Upper lobe of right lung (tissue), 1 donor: ENCODE data around the gene MAN1C1. TPM values are rescaled to one million over a fixed set of nuclear protein-coding genes. Genes with fewer than 3 reads are reported as not detected.

ENCODE experiments used
- ATAC-seq: fragments of 200-7000 bp; cut with Tn5 transposase; one replicate; pipeline ENCODE4 v1.9.1; 2020; ENCODE audit warnings: mild to moderate bottlenecking, moderate library complexity
- DNase-seq: peaks from one replicate; pipeline ENCODE4 v3.0.0-alpha.2; 2020
- H3K27ac ChIP-seq: fragments of 200-600 bp; one replicate; pipeline ENCODE4 v1.8.0; 2022
- H3K27me3 ChIP-seq: fragments of 200-600 bp; one replicate; pipeline ENCODE4 v1.8.0; 2022; ENCODE audit warnings: mild to moderate bottlenecking
- H3K36me3 ChIP-seq: fragments of 200-600 bp; one replicate; pipeline ENCODE4 v1.8.0; 2022
- H3K4me1 ChIP-seq: fragments of 200-600 bp; one replicate; pipeline ENCODE4 v1.8.0; 2022
- H3K4me3 ChIP-seq: fragments of 200-600 bp; one replicate; pipeline ENCODE4 v1.8.0; 2022; ENCODE audit warnings: mild to moderate bottlenecking
- H3K9me3 ChIP-seq: fragments of 200-600 bp; one replicate; pipeline ENCODE4 v1.8.0; 2022
- intact Hi-C: fragments of 100-400 bp; cut with DNase I; formaldehyde crosslinking; loops from one replicate; pipeline ENCODE4 v1.11.0; 2022
- total RNA-seq: library from RNA; stranded (reverse); fragmentation: NEBNext Ultra II Directional; extraction: Animal tissue kit (Norgen Biotek cat#: 25700); gene quantifications from one replicate; pipeline ENCODE4 v1.2.1, GENCODE V29; 2021
- TF ChIP-seq, protein P1 (sequence below): fragments of 200-600 bp; IDR thresholded peaks from one replicate; pipeline ENCODE4 v1.8.0; 2022; ENCODE audit warnings: antibody characterized with exemption
- donor health status: DM: no; HTN: yes; CAD: no; lungs with severe emphysema.

Gene MAN1C1
- total RNA-seq, 1 donor from 2014 or later = 19.7 TPM

DNA sequence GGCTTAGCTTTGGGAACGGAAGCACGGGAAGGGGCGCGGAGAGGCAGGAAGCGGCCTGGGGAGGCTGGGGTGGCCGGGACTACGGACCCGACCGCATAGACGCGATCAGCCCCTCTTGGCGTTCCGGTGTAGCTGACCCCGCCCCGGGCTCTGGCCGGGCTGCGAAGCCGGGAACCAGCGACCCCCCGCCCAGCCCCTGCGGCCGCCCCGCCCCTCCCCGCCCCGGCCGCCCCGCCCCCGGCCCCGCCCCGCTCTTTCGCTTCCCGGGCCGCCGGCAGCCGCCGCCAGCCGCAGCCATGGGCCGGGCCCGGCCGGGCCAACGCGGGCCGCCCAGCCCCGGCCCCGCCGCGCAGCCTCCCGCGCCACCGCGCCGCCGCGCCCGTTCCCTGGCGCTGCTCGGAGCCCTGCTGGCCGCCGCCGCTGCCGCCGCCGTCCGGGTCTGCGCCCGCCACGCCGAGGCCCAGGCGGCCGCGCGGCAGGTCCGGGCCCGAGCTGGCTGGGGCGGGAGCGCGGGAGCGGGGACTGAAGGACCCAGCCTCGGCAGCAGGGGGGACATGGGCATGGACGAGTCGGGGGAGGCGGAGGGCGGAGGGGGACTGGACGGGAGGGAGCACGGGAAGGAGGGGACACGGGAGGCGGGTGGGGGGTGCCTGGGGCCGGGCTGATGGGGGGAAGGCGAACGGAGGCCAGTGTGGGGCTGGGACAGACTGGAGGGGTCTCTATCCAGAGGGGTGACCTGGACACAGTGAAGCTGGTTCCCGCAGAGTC lies 183.5 kb downstream of the MAN1C1 start, which contains the start of gene SELENON:
Gene SELENON (plus strand): TSS at position 259 of the 768 bp plus-strand sequence. CDS start 38 bp downstream, at position 297.
- peak; percentile 89 for DNase-seq
- Histone ChIP-seq H3K4me1 (peaks cover 56% of the 10 kb centered on the region), H3K4me3 (peak within 1 kb of the TSS; percentile 59), H3K27me3 (no peaks in the 10 kb centered on the region), H3K9me3 (no peaks in the 10 kb centered on the region), H3K27ac (peak within 1 kb of the TSS; percentile 86), H3K36me3 (peaks cover 3% of the 10 kb centered on the region)
- TF ChIP-seq, protein P1, sequence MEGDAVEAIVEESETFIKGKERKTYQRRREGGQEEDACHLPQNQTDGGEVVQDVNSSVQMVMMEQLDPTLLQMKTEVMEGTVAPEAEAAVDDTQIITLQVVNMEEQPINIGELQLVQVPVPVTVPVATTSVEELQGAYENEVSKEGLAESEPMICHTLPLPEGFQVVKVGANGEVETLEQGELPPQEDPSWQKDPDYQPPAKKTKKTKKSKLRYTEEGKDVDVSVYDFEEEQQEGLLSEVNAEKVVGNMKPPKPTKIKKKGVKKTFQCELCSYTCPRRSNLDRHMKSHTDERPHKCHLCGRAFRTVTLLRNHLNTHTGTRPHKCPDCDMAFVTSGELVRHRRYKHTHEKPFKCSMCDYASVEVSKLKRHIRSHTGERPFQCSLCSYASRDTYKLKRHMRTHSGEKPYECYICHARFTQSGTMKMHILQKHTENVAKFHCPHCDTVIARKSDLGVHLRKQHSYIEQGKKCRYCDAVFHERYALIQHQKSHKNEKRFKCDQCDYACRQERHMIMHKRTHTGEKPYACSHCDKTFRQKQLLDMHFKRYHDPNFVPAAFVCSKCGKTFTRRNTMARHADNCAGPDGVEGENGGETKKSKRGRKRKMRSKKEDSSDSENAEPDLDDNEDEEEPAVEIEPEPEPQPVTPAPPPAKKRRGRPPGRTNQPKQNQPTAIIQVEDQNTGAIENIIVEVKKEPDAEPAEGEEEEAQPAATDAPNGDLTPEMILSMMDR = no peak
- peak; percentile 71 for ATAC-seq
- intact Hi-C loops = loop anchor here (10.0 kb wide), 1 partner anchor 185 kb away; the partner anchor contains the start of gene MAN1C1

DNA sequence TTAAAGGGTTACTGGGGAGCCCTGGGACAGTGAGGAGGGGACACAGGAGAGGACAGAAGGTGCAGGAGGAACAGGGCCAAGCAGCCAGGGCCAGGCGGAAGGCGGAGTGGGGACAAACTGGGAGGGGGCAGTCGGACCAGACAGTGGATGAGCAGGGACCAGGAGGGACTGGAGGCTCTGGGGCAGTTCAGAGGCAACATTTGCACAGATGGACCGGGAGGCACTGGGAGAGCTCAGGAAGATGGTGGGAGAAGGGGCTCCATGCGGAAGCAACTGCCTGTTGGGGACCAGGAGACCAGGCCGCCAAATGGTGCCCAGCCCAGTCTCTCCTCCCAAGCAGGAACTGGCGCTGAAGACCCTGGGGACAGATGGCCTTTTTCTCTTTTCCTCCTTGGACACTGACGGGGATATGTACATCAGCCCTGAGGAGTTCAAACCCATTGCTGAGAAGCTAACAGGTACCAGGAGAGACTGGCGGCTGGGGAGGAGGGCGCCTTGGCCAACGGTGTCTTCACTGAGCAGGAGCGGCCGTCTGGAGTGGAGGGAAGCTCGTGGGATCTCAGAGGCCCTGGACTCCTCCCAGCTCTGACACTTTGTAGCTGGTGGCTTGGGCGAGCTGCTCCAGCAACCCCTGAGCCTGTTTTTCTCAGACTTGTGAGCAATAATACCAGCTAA lies 184.2 kb downstream of the MAN1C1 start:
- no peaks in the 10 kb centered on the region for H3K27me3 ChIP-seq
- ATAC-seq (peak; percentile 1), DNase-seq (no peak)
- TF ChIP-seq, protein P1 = no peak
- H3K27ac ChIP-seq = peak overlapping the region; percentile 58
- peaks cover 9% of the 10 kb centered on the region for H3K36me3 ChIP-seq
- intact Hi-C loops = no loop called here
- peaks cover 62% of the 10 kb centered on the region for H3K4me1 ChIP-seq
- H3K9me3 ChIP-seq = no peaks in the 10 kb centered on the region
- H3K4me3 ChIP-seq = peak overlapping the region; percentile 59

DNA sequence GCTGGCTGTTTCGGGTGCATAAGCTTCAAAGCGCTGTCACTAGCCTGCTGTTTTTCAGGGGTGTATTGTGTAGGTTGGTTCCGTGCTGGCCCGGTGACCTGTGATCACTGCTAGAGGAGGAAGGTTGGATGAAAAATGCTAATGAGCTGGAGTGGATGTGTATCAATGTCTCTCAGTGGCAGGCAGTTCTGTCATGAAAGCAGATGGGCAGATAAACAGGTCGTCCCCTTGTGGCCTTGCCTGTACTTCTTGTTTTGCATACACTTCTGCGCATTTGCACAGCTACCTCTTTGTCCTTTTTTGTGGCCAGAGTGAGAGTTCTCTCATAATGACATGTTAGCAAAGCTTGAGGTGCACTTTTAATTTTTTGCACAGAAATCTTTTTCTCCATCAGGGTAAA lies 186.3 kb downstream of the MAN1C1 start:
- no peak overlapping the region for H3K4me3 ChIP-seq
- TF ChIP-seq, protein P1 = no peak
- H3K27ac ChIP-seq = no peak overlapping the region
- DNase-seq (no peak), ATAC-seq (no peak)
- no peaks in the 10 kb centered on the region for H3K9me3 ChIP-seq
- peaks cover 29% of the 10 kb centered on the region for H3K36me3 ChIP-seq
- peaks cover 66% of the 10 kb centered on the region for H3K4me1 ChIP-seq
- intact Hi-C loops = no loop called here
- no peaks in the 10 kb centered on the region for H3K27me3 ChIP-seq

DNA sequence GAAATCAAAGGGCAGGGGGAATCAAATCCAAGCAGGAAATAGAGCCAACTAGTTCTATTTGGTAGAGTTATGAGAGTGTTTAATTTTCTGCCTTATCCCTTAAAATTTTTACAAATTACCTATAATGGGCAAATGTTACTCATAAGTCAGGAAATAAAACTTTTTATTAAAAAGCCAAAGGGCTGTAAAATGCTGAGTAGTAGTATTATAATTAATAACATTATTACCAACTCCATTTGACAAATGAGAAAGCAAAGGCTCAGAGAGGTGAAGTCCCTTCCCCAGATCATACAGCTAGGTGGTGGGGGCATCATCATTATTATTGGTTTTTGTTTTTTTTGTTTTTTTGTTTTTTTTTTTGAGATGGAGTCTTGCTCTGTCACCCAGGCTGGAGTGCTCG lies 186.8 kb downstream of the MAN1C1 start:
- Histone ChIP-seq H3K27ac (no peak overlapping the region), H3K4me1 (peaks cover 66% of the 10 kb centered on the region), H3K9me3 (no peaks in the 10 kb centered on the region), H3K4me3 (no peak overlapping the region), H3K36me3 (peaks cover 30% of the 10 kb centered on the region), H3K27me3 (no peaks in the 10 kb centered on the region)
- no peak for DNase-seq
- intact Hi-C loops = no loop called here
- TF ChIP-seq, protein P1 = no peak
- ATAC-seq = no peak

DNA sequence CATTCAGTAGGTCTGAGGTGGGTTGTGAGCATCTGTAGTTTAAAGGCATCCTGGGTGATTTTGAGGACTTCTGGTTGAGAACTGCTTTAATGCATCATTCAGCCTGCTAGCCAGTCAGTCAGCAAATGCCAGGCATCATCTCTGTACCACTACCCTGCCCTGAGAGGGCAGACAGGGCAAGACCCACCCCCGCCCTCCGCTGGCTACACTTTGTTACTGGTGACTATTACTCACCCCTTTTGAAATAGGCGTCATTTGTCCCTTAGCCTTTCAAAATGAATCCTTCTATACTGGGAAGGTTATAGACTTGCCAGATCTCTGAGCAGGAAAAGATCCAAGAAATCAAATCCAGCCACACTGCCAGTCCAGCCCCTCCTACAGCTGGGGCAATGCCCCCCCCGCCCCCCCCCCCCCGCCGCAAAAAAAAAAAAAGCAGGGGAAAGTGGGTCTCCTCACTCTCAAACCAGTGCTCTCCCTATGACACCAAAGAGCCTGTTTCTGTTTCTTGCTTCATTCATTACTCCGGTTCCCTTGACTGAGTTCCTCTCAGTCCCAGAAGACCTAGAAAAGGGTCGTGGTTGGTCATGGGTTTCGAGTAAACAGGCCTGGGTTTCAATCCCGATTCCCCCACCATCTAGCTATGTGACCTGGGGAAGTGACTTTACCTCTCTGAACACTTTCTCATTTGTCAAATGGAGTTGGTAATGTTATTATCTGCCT lies 187.8 kb downstream of the MAN1C1 start:
- Histone ChIP-seq H3K27ac (peak overlapping the region; percentile 34), H3K9me3 (no peaks in the 10 kb centered on the region), H3K4me3 (no peak overlapping the region), H3K27me3 (no peaks in the 10 kb centered on the region), H3K36me3 (peaks cover 40% of the 10 kb centered on the region), H3K4me1 (peaks cover 59% of the 10 kb centered on the region)
- no peak for ATAC-seq
- DNase-seq = no peak
- TF ChIP-seq, protein P1 = no peak
- intact Hi-C loops = no loop called here
